ENCODE results near the gene ALPP.

ALPP gene

DNA sequence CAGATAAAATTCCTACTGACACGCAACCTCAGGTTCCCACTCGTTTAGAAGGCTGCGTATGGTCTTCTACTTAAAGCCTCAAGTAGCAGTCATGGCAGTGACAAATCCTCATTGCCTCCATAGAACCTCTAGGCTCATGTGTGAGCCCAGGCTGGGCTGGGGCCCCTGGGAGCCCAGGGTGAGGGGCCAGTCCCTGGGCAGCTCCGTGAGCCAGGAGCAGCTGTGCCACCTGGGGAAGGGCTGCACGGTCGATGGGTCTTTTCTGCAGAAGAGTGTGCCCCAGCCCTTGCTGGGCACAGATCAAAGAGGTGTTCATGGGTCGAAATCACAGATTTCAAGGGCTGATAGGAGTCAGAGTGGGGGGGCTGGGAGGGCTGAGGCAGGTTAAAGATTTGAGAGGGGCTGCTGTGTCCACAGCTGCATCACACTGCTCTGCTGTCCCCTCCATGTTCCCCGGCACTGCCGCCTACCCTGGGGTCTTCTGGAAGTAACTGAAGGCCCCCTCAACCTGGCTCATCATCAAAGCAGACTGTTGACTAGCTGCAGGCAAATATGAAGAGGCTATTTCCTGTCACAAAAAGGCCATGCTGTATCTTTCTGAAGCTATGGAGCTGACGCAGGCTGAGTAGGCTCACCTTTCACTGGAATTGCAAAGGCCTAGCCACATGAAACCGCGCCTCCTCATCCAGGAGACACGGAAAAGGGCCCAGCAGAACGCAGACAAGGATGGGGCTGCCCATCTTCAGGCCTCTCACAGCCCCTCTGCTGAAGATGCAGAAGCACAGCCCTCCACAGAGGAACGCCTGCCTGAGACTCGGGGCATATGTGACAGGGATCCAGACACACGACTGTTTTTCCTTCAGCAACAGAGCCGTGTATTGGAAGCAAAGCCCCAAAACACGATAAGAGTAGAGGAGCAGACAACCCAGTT lies 35.7 kb upstream of the ALPP start:
- CTCF ChIA-PET: interaction anchor here (0.8 to 1.3 kb wide), 2 partner anchors 97 to 435 kb away, joined by 4 to 5 read pairs; no protein-coding TSS in a partner anchor
- H3K4me1 ChIP-seq (ENCODE audit: control insufficient read depth, insufficient read depth, low read length): no peaks in the 10 kb centered on the region
- TF ChIP-seq ZNF521 (tag by site-specific recombination; IDR thresholded peaks at IDR 0.05) (no peak), ZNF549 (tag by site-specific recombination; IDR thresholded peaks at IDR 0.05) (no peak), SP2 (tag by site-specific recombination; IDR thresholded peaks at IDR 0.05) (no peak), ZNF707 (tag by site-specific recombination; IDR thresholded peaks at IDR 0.05) (no peak), ZNF571 (tag by site-specific recombination; IDR thresholded peaks at IDR 0.05) (no peak), FEZF1 (tag by site-specific recombination; IDR thresholded peaks at IDR 0.05) (no peak), ZFHX2 (tag by site-specific recombination; conservative IDR thresholded peaks at IDR 0.05) (no peak), ZNF174 (tag by site-specific recombination; IDR thresholded peaks at IDR 0.05) (no peak), ZNF596 (tag by site-specific recombination; IDR thresholded peaks at IDR 0.05) (no peak), SCRT2 (tag by site-specific recombination; IDR thresholded peaks at IDR 0.05) (no peak), ZNF558 (tag by site-specific recombination; IDR thresholded peaks at IDR 0.05) (no peak), SCRT1 (tag by site-specific recombination; IDR thresholded peaks at IDR 0.05; ENCODE audit: borderline replicate concordance) (no peak), OSR2 (tag by site-specific recombination; IDR thresholded peaks at IDR 0.05) (no peak), ZSCAN16 (tag by site-specific recombination; IDR thresholded peaks at IDR 0.05) (no peak), KLF10 (tag by site-specific recombination; IDR thresholded peaks at IDR 0.05) (no peak), ZNF677 (tag by site-specific recombination; IDR thresholded peaks at IDR 0.05) (no peak)
- TF ChIP-seq, protein P1, sequence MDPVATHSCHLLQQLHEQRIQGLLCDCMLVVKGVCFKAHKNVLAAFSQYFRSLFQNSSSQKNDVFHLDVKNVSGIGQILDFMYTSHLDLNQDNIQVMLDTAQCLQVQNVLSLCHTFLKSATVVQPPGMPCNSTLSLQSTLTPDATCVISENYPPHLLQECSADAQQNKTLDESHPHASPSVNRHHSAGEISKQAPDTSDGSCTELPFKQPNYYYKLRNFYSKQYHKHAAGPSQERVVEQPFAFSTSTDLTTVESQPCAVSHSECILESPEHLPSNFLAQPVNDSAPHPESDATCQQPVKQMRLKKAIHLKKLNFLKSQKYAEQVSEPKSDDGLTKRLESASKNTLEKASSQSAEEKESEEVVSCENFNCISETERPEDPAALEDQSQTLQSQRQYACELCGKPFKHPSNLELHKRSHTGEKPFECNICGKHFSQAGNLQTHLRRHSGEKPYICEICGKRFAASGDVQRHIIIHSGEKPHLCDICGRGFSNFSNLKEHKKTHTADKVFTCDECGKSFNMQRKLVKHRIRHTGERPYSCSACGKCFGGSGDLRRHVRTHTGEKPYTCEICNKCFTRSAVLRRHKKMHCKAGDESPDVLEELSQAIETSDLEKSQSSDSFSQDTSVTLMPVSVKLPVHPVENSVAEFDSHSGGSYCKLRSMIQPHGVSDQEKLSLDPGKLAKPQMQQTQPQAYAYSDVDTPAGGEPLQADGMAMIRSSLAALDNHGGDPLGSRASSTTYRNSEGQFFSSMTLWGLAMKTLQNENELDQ (tag by site-specific recombination; IDR thresholded peaks at IDR 0.05; ENCODE audit: low read depth): no peak
- POLR2A ChIA-PET: no interaction called here
- H3K27ac ChIP-seq (ENCODE audit: extremely low read depth, low read depth, low read length): no peak overlapping the region
- no peak overlapping the region for H3K4me3 ChIP-seq (ENCODE audit: low read depth, low read length)
- H3K36me3 ChIP-seq (ENCODE audit: control insufficient read depth in 2 of 2, insufficient read depth in 1 of 2, low read length in 2 of 2): no peaks in the 10 kb centered on the region
- H3K9me3 ChIP-seq (ENCODE audit: control insufficient read depth, insufficient read depth, low read depth, low read length): no peaks in the 10 kb centered on the region

GRCh38 chr2:232343821-232344220 lies 34.7 kb upstream of the ALPP start:
- no peaks in the 10 kb centered on the region for H3K36me3 ChIP-seq (ENCODE audit: control insufficient read depth in 2 of 2, insufficient read depth in 1 of 2, low read length in 2 of 2)
- ChIA-PET CTCF (interaction anchor here (0.8 kb wide), 1 partner anchor 436 kb away, joined by 5 read pairs; no protein-coding TSS in a partner anchor), POLR2A (no interaction called here)
- TF ChIP-seq ZNF37A (tag by site-specific recombination; IDR thresholded peaks at IDR 0.05) (no peak), SALL2 (tag by site-specific recombination; IDR thresholded peaks at IDR 0.05; ENCODE audit: borderline replicate concordance) (no peak), ZNF585B (tag by site-specific recombination; IDR thresholded peaks at IDR 0.05) (no peak), ZSCAN23 (tag by site-specific recombination; IDR thresholded peaks at IDR 0.05) (no peak), ZNF488 (tag by site-specific recombination; IDR thresholded peaks at IDR 0.05) (no peak), ZNF658 (tag by site-specific recombination; IDR thresholded peaks at IDR 0.05) (no peak)
- TF ChIP-seq, protein P2, sequence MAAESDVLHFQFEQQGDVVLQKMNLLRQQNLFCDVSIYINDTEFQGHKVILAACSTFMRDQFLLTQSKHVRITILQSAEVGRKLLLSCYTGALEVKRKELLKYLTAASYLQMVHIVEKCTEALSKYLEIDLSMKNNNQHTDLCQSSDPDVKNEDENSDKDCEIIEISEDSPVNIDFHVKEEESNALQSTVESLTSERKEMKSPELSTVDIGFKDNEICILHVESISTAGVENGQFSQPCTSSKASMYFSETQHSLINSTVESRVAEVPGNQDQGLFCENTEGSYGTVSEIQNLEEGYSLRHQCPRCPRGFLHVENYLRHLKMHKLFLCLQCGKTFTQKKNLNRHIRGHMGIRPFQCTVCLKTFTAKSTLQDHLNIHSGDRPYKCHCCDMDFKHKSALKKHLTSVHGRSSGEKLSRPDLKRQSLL (tag by site-specific recombination; IDR thresholded peaks at IDR 0.05): no peak
- H3K27ac ChIP-seq (ENCODE audit: extremely low read depth, low read depth, low read length): no peak overlapping the region
- H3K9me3 ChIP-seq (ENCODE audit: control insufficient read depth, insufficient read depth, low read depth, low read length): no peaks in the 10 kb centered on the region
- H3K4me3 ChIP-seq (ENCODE audit: low read depth, low read length): no peak overlapping the region
- H3K4me1 ChIP-seq (ENCODE audit: control insufficient read depth, insufficient read depth, low read length): no peaks in the 10 kb centered on the region

Measured in HEK293 (cell line).